ENCODE measurements around the gene ZNF593.

ZNF593 gene

DNA sequence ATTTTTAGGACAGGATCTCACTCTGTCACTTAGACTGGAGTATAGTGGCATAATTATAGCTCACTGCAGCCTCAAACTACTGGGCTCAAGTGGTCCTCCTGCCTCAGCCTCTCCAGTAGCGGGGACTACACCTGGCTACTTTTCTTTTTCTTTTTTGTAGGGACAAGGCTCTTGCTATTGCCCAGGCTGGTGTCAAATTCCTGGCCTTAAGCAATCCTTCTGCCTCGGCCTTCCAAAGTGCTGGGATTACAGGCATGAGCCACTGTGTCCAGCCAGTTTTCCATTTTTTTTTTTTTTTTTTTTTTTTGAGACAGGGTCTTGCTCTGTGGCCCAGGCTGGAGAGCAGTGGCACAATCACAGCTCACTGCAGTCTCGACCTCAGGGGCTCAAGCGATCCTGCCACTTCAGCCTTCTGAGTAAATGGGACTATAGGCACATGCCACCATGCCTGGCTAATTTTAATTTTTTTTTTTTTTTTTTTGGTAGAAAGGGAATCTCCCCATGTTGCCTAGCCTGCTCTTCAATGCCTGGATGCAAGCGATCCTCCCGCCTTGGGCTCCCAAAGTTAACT, 43.7 kb downstream of the ZNF593 start:
- DNase-seq: no peak

DNA sequence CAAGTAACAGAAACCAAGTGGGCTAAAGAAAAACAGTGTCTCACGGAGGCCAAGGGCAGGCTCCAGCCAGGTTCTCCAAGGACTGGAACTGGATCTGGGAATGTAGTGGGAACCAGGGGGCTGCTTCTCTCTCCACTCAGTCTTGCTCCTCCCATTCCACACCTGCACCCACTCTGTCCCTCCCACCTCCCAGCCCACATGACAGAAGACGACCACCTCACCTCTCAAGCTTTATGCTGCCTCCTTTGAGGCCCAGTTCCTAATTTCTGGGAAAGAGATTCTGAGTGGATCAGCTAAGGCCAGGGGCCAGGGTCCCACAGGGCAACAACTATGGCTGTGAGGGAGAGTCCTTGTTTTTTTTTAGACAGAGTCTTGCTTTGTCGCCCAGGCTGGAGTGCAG, 45.5 kb downstream of the ZNF593 start:
- DNase-seq: no peak

DNA sequence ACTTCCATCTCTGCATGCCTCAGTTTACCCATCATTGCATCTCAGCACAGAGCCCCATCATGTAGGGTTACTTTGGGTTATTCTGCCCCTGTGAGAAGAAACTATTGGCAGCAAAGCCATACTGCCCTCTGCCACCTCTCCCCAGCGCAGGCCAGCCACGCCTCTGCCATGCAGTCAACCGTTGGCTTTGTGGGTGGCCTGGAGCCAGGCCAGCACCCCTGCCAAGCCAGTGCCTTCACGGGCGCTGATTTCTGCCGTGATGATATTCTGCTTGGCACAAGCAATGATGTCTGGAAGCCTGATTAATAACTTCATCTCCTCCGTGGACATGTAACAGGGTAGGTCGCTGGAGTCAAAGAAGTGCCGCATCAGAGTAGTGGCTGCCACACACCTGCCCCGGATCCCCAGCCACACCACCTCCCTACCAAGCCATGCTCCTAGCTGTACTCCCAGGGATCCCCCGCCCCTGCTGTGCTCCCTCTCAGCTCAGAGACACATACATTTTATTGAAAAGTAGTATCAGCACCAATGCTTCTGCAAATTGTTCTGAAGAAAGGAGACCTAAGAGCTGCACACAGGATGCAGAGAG, 49.3 kb downstream of the ZNF593 start:
- DNase-seq: no peak
